ENCODE data around the gene ARIH2.

DNA sequence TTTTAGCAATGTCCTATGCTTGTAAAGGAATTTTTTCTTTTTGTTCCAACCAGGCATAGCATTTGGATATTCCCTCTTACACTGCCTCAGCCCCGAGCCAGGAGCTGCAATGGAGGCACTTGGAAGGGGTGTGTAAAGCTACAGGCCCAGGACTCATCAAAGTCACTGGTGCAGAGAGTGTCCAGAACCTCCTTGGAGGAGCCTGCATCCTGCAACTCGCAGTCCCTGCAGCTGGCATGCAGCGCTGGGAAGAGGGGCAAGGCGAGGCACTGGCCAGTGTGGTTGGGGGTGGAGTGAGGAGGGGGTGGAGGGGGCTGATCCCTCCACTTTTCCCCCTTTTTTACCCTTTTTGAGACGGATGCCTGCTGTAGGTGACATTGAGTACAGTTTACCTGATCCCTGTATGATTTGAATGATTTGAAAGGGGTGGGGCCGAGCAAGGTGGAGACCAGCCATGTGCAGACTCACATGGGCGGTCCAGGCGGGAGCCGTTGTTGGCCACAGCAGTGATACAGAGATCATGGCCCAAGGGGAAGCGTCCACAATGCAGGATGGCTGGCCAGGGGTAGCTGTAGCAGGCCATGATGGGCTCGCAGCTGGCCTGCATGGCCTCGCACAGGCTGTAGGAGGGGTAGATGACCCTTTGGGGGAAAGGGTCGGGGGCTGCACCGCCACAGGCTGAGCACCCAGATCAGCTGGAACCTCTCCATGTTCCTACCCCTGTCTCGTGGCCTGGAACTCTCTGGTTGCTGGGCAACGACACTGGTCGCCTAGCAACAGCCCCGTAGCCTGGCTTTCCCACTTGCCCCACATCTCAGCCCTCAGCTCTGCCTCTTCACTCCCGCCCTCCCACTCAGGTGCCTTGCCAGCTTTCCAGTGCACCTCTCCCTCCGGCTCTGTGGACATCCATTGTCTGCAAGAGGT lies 79.3 kb downstream of the ARIH2 start:
- TF ChIP-seq, protein P1, sequence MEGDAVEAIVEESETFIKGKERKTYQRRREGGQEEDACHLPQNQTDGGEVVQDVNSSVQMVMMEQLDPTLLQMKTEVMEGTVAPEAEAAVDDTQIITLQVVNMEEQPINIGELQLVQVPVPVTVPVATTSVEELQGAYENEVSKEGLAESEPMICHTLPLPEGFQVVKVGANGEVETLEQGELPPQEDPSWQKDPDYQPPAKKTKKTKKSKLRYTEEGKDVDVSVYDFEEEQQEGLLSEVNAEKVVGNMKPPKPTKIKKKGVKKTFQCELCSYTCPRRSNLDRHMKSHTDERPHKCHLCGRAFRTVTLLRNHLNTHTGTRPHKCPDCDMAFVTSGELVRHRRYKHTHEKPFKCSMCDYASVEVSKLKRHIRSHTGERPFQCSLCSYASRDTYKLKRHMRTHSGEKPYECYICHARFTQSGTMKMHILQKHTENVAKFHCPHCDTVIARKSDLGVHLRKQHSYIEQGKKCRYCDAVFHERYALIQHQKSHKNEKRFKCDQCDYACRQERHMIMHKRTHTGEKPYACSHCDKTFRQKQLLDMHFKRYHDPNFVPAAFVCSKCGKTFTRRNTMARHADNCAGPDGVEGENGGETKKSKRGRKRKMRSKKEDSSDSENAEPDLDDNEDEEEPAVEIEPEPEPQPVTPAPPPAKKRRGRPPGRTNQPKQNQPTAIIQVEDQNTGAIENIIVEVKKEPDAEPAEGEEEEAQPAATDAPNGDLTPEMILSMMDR (optimal IDR thresholded peaks at IDR 0.05 in 1 of 3, IDR thresholded peaks at IDR 0.05 in 1 of 3, conservative IDR thresholded peaks at IDR 0.05 in 1 of 3; ENCODE audit: extremely low read depth in 1 of 3, insufficient read depth in 2 of 3, low read length in 3 of 3): no peak
- no peak for TF ChIP-seq EZH2 (IDR thresholded peaks at IDR 0.05; ENCODE audit: low read length)

Measured in keratinocyte (primary cell).